HG02938 (cell line): ENCODE data around the gene PIK3R3.

Experiments used
- ATAC-seq: cut with Tn5 transposase; IDR thresholded peaks from one replicate; pipeline ENCODE4 v1.9.1; 2021; ENCODE audit warnings: mild to moderate bottlenecking, moderate library complexity; ENCODE audit not compliant: unreplicated experiment

Gene PIK3R3

GRCh38 chr1:46132529-46133180 lies at the start of gene PIK3R3:
Gene PIK3R3, minus strand, starts transcription at chr1:46132629. Its CDS starts 677 bp downstream, at chr1:46131952.
- ATAC-seq = peak; percentile 84

- ATAC-seq = no peak
These were observed 49.2 kb upstream of the PIK3R3 start for GRCh38 chr1:46181343-46182260.

- ATAC-seq = no peak
These were observed 47.7 kb upstream of the PIK3R3 start for GRCh38 chr1:46180082-46180616.

- no peak for ATAC-seq
These were observed 47.0 kb upstream of the PIK3R3 start for GRCh38 chr1:46179138-46180081.

- no peak for ATAC-seq
These were observed 43.9 kb upstream of the PIK3R3 start, which contains the start of gene P3R3URF for GRCh38 chr1:46176211-46176865. Gene P3R3URF, minus strand, starts transcription at chr1:46176488. Its CDS starts 17 bp downstream, at chr1:46176471.

- ATAC-seq = no peak
These were observed 42.8 kb upstream of the PIK3R3 start for GRCh38 chr1:46175243-46175642.

- no peak for ATAC-seq
These were observed 42.2 kb upstream of the PIK3R3 start, which contains the start of gene TSPAN1 for GRCh38 chr1:46174448-46175231. Gene TSPAN1, plus strand, starts transcription at chr1:46175087. Its CDS starts 6,021 bp downstream, at chr1:46181108.

GRCh38 chr1:46173361-46173856 lies 41.0 kb upstream of the PIK3R3 start:
- no peak for ATAC-seq

GRCh38 chr1:46172321-46172720 lies 39.9 kb upstream of the PIK3R3 start:
- ATAC-seq = no peak

- ATAC-seq = no peak
These were observed 39.4 kb upstream of the PIK3R3 start for GRCh38 chr1:46171871-46172270.

GRCh38 chr1:46171351-46171750 lies 38.9 kb upstream of the PIK3R3 start:
- no peak for ATAC-seq

GRCh38 chr1:46169811-46170454 lies 37.5 kb upstream of the PIK3R3 start:
- no peak for ATAC-seq

- ATAC-seq = no peak
These were observed 36.0 kb upstream of the PIK3R3 start for GRCh38 chr1:46168477-46168876.

GRCh38 chr1:46166521-46167462 lies 34.4 kb upstream of the PIK3R3 start:
- no peak for ATAC-seq

GRCh38 chr1:46160212-46160611 lies 27.8 kb upstream of the PIK3R3 start:
- ATAC-seq = no peak

- no peak for ATAC-seq
These were observed 27.1 kb upstream of the PIK3R3 start for GRCh38 chr1:46159516-46159915.
